M059J (cell line): ENCODE data around the gene NAXD. TPM values are rescaled to one million over a fixed set of nuclear protein-coding genes. Genes with fewer than 3 reads are reported as not detected.
"Not testable (repeated sequence)": the region's sequence is repeated elsewhere in the genome, so short reads cannot be mapped to it uniquely, and the experiment has no call there.

Experiments used
- DNase-seq: peaks from one replicate; pipeline ENCODE4 v3.0.0-alpha.2; 2012; ENCODE audit warnings: low read depth
- total RNA-seq: library from RNA; depleted of rRNA; stranded (reverse); fragments of >200 nt; shearing (Covaris generic); gene quantifications from 2 replicates; pipeline ENCODE4 v1.2.3, GENCODE V29; 2014

The NAXD gene
- total RNA-seq, 1 experiment from 2014 or later: 22.2 TPM

- peak; percentile 62 for DNase-seq
These were observed 21.8 kb upstream of the NAXD start for GRCh38 chr13:110593430-110594130.

DNA sequence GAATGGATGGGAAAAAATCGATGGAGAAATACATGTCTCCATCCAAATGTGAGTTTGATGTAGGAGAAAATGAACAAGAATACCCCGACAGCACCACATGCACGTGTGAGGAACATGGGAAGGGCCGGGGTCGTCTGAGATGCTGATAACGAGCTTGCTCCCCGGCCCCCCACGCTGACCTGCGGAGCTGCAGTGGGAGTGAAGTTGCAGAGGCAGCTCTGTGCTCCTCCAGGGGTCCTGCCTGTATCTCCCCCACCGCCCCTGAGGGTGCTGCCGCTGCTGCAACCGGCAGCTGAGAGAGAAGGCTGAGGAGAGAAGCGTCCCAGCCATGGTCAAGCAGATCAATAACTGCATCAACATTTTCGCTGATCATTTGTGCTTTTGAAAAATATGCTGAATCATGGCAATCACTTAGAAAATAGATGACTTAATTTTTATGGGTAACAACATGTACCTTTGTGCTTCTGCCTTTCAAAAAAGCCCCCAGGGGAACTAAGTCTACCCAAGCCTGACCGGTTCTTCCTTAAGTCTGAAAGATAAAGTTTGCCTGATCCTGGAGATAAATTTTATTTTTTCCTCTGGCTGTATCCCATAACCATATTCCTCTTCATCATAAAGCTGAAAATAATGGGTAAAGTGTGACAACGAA, 18.2 kb upstream of the NAXD start:
- DNase-seq: no peak

DNA sequence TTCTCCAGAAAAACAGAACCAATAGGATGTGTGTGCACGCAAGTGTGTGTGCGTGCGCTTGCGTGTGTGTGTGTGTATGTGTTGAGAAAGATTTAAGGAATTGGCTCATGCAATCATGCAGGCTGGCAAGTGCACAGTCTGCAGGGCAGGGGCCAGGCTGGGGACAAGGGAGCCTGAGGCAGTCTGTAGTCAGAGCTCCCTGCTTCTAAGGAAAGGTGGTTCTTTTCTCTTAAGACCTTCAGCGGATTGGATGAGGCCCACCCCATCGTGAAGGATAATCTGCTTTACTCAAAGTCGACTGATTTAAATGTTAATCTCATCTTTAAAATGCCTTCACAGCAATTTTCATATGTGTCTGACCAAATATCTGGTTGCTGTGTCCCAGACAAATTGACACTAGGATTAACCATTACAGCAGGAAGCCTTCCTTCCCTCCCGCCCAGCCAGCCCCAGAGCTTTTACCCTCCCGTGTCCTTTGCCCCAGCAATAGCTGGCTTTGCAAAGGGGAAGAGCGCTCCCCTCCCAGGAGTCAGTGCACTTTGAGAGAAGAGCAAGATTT, 15.0 kb upstream of the NAXD start:
- DNase-seq: no peak

DNA sequence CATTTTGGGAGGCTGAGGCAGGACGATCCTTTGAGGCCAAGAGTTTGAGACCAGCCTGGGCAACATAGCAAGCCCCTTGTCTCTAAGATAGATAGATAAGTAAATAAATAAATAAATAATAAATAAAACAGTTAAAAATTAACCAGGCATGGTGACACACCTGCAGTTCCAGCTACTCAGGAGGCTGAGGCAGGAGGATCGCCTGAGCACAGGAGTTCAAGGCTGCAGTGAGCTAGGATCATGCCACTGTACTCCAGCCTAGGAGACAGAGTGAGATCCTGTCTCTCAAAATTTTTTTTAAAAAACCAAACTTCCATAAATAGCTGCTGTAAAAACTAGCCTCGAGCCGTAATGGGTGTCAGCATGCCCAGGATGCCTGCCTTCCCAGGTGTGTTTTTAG, 14.4 kb upstream of the NAXD start:
- no peak for DNase-seq

DNA sequence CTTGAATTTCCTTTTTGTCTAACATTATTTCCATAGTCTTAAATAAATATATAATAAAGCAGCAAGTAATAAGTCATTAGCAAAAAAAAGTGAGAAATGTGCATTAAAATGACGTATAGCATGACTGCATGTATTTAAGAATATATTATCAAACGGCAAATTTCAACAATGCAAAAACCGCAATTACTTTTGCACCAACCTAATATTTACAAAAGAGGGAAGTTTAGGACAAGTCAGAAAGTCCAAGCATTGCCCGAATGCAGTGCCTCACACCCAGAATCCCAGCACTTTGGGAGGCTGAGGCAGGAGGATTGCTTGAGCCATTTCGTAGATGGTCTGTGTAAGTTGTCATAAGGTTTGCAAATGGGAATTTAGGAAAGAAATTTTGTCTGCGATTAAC, 10.2 kb upstream of the NAXD start:
- no peak for DNase-seq

DNA sequence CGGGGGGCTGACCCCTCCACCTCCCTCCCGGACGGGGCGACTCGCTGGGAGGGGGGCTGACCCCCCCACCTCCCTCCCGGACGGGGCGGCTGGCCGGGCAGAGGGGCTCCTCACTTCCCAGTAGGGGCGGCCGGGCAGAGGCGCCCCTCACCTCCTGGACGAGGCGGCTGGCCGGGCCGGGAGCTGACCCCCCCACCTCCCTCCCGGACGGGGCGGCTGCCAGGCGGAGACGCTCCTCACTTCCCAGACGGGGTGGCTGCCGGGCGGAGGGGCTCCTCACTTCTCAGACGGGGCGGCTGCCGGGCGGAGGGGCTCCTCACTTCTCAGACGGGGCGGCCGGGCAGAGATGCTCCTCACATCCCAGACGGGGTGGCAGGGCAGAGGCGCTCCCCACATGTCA, 9.1 kb upstream of the NAXD start:
- not testable (repeated sequence) for DNase-seq

DNA sequence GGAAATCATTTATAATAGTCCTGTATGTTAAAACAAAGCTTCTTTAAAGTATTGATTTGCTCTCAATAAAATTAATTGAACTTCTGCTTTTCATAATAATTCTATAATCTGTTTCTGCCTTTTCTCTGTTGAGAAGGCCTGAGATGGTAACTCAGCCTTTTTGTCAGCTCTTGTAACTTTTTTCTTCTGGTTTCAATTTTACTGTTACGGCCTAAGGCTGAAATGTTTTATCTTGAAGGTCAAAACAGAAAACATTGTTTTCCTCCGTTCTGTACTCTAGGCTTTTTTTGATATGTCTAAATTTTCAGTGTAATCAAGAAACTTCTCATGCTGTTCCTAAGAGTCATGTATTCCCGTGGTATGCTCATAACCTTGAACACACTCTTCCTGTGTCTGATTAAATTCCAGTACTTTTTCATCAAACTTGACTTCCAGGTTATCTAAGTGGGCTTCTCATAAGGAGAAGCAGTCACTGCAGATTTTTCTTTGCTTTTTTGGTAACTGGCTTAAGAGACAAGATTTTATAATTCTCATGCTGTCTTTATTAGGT, 7.6 kb upstream of the NAXD start:
- DNase-seq: no peak

GRCh38 chr13:110610955-110611595, 4.3 kb upstream of the NAXD start:
- peak; percentile 32 for DNase-seq

DNA sequence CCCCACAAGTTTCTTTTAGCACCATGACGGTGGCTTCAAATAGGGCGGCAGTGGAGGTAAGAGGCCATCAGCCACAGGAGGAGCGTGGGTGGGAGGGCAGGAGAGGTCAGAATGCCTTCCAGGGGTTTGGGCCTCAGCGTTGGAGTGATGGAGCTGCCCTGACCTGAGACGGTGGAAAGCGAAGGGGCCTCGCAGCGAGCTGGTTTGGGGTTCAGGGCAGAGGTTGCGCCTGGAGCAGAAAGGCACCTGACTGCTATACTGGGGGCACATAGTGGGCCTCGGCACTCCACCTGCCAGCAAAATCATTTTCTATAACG, 382 bp upstream of the NAXD start:
- DNase-seq: no peak

GRCh38 chr13:110616103-110617101, 1.1 kb downstream of the NAXD start:
- DNase-seq: peak; percentile 68

- peak; percentile 48 for DNase-seq
These were observed 2.2 kb downstream of the NAXD start for GRCh38 chr13:110617321-110618072.

GRCh38 chr13:110618167-110618566, 2.8 kb downstream of the NAXD start:
- no peak for DNase-seq

DNA sequence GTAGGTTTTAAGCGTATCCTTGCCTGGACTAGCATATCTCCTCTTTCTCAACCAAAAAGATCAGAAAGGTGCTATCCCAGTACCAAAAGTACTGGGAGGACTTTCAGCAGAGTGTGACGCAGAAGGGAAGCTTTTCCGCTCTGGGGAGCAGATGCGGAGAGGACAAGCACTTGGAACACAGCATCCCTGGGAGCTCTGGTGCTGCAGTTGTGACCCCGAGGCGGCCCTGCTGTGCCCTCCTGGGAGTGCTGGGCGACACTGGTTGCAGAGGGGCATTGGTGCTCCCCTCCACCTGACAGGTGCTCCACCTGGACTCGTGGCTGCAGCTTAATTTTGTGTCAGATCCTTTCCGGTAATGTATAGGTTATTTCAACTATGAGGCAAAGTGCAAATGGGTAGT, 3.4 kb downstream of the NAXD start:
- DNase-seq: no peak

DNA sequence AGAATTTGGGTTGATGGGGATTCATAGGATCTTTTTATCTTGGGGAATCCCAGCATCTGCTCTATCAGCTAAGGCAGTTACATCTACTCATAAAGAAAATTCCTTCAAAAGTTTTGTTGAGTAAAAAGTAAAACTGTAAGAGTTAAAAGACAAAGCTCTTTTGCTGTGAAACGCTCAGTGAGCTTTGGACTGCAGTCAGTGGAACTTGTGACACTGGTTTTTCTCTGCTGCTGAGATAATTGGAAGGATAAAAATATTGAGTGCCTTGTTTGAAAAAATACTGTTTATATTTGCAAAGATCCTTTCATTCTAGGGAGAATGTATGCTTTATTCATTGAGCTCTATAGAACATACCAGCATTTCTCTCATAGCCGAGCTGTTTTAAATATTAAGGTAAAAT, 5.3 kb downstream of the NAXD start:
- no peak for DNase-seq

DNA sequence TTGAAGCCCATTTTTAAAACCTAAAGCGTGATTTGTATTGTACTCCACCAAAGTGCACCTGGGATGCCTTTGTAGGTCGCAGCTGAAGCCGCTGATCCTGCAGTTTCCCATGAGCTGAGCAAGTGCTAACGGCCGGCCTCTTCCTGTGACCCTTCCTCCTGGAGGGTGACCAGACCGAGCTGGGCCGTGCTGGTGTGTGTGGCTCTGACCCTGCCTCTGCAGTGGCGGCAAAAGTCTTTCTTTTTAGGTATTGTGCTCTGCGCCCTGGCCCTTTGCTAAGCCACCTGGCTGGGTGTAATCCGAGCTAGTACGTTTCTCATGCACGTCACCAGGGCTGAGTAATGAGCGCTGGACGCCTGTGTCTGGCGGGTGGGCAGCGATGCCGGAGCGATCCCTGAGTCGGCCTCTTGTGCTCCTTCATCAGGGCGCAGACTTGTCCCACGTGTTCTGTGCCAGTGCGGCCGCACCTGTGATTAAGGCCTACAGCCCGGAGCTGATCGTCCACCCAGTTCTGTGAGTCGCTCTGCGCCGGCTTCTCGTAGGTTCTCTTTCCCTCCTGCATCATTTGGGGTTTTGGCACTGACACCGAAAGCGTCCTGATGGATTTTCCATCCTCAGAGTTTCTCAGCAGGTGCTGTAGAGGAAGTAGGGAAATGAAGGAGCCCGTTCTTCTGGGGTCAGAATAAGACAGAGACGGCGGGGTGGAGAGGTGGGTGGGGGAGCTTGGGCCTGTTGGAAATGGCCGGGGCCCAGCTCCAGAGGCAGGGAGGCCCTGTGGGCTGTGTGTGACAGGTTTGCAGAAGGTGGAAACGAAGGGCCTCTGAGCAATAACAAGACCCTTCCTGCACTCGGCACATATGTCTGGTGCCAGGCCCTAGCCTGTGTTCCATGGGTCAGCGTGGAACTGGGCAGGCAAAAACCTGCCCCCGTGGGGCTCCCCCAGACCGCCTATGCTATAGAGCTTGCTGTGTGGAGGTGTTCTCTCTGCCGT, 9.7 kb downstream of the NAXD start:
- no peak for DNase-seq

GRCh38 chr13:110625771-110626321, 10.5 kb downstream of the NAXD start:
- no peak for DNase-seq

- no peak for DNase-seq
These were observed 11.2 kb downstream of the NAXD start for GRCh38 chr13:110626521-110626920.

DNA sequence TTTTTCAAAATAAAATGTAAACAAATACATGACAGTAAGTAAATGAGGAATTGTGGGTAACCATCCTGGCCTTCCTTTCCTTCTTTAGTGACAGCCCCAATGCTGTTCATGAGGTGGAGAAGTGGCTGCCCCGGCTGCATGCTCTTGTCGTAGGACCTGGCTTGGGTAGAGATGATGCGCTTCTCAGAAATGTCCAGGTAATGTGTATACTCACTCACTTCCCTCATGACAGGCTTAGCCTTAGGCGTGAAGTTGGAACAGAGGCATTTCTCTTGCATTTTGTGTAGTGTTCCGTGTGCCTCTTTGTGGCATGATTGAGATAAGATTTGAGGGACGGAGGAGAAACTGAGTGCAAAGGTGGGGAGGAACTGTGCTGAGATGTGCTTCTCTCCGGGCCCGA, 12.0 kb downstream of the NAXD start:
- no peak for DNase-seq
